Panc1 (cell line): ENCODE data around the gene TMTC3. TPM values are rescaled to one million over a fixed set of nuclear protein-coding genes. Genes with fewer than 3 reads are reported as not detected.

Source experiments
- ATAC-seq: fragments of 200-7000 bp; cut with Tn5 transposase; 2 replicates; pipeline ENCODE4 v1.9.1; 2020; ENCODE audit warnings: mild to moderate bottlenecking, moderate library complexity
- BruUV-seq: library from RNA; stranded (reverse); fragments of 400-500 nt; replicated peaks from 2 replicates; lab custom pipeline; 2021; lab: Mats Ljungman, UMichigan
- CTCF ChIA-PET: fragments of 300-600 bp; sonication (Branson Sonifier 250); formaldehyde crosslinking; loops from one replicate; lab custom pipeline; 2022; ENCODE audit warnings: antibody characterized with exemption; lab: Charles Lee
- POLR2A ChIA-PET: fragments of 300-600 bp; sonication (Branson Sonifier 250); formaldehyde crosslinking; loops from one replicate; lab custom pipeline; 2022; ENCODE audit warnings: antibody characterized with exemption; lab: Charles Lee
- DNase-seq: peaks from one replicate; pipeline ENCODE4 v3.0.0-alpha.2; 2010; ENCODE audit warnings: low read depth, low spot score
- H3K27ac ChIP-seq: 2 replicates; pipeline ENCODE4 v1.5.1; 2011; ENCODE audit warnings: mild to moderate bottlenecking, low read length, inconsistent platforms
- H3K27me3 ChIP-seq: fragments of 200-500 bp; sonication (Bioruptor generic); 2 replicates; pipeline ENCODE4 v1.6.0; 2014; ENCODE audit warnings: low read length, inconsistent platforms; ENCODE audit not compliant: control insufficient read depth, insufficient read depth
- H3K36me3 ChIP-seq: fragments of 200-500 bp; sonication (Bioruptor generic); 2 replicates; pipeline ENCODE4 v1.5.1; 2014; ENCODE audit warnings: inconsistent platforms, mild to moderate bottlenecking, low read length, moderate library complexity; ENCODE audit not compliant: control insufficient read depth, insufficient read depth
- H3K4me1 ChIP-seq: 2 replicates; pipeline ENCODE4 v1.5.1; 2011; ENCODE audit warnings: inconsistent platforms, mild to moderate bottlenecking, low read length, moderate library complexity; ENCODE audit not compliant: control insufficient read depth, insufficient read depth
- H3K4me3 ChIP-seq, 2 experiments: 2 replicates each; pipeline ENCODE4 v1.5.1; 2011 to 2012; ENCODE audit warnings: low read depth in 2 of 2, low read length in 2 of 2, mild to moderate bottlenecking in 2 of 2, inconsistent platforms in 1 of 2, moderate library complexity in 1 of 2
- H3K9me3 ChIP-seq: fragments of 200-500 bp; sonication (Bioruptor generic); 2 replicates; pipeline ENCODE4 v1.5.1; 2014; ENCODE audit warnings: low read depth, mild to moderate bottlenecking, inconsistent platforms, low read length, moderate library complexity; ENCODE audit not compliant: control insufficient read depth, insufficient read depth
- CTCF ChIP-seq: fragments of 450-650 bp; IDR thresholded peaks from 2 replicates; pipeline ENCODE4 v1.5.1; 2017; ENCODE audit warnings: mild to moderate bottlenecking
- POLR2AphosphoS5 ChIP-seq: IDR thresholded peaks from 2 replicates; pipeline ENCODE4 v1.6.1; 2012; ENCODE audit warnings: mild to moderate bottlenecking, low read depth, low read length, moderate library complexity
- SIN3A ChIP-seq: IDR thresholded peaks from 2 replicates; pipeline ENCODE4 v1.6.1; 2012; ENCODE audit warnings: low read depth, mild to moderate bottlenecking, low read length, moderate library complexity, borderline replicate concordance; ENCODE audit not compliant: insufficient read depth
- TCF7L2 ChIP-seq: IDR thresholded peaks from 2 replicates; pipeline ENCODE4 v1.6.1; 2011; ENCODE audit warnings: mild to moderate bottlenecking, low read depth, low read length, inconsistent platforms
- in situ Hi-C: cut with HindIII; loops from 2 replicates; pipeline ENCODE4 v1.10.0; 2016; ENCODE audit warnings: low sequenced_read_pairs, low pct_unique_long_range_greater_than_20kb
- intact Hi-C: fragments of 100-400 bp; cut with micrococcal nuclease; formaldehyde crosslinking; loops from one replicate; pipeline ENCODE4 v1.10.0; 2022; ENCODE audit not compliant: unreplicated experiment
- total RNA-seq: library from RNA; stranded (reverse); gene quantifications from one replicate; pipeline ENCODE4 v1.2.1, GENCODE V29; 2021; ENCODE audit not compliant: unreplicated experiment
- TF ChIP-seq, protein P1 (sequence below), 2 experiments: IDR thresholded peaks; 2 replicates each; pipeline ENCODE4 v1.6.1; 2011 to 2012; ENCODE audit warnings: low read depth in 2 of 2, control low read depth in 1 of 2, low read length in 1 of 2, mild to moderate bottlenecking in 1 of 2, moderate library complexity in 1 of 2; ENCODE audit not compliant: insufficient read depth in 1 of 2

Gene TMTC3
- total RNA-seq, 1 experiment from 2014 or later: 21.6 TPM

DNA sequence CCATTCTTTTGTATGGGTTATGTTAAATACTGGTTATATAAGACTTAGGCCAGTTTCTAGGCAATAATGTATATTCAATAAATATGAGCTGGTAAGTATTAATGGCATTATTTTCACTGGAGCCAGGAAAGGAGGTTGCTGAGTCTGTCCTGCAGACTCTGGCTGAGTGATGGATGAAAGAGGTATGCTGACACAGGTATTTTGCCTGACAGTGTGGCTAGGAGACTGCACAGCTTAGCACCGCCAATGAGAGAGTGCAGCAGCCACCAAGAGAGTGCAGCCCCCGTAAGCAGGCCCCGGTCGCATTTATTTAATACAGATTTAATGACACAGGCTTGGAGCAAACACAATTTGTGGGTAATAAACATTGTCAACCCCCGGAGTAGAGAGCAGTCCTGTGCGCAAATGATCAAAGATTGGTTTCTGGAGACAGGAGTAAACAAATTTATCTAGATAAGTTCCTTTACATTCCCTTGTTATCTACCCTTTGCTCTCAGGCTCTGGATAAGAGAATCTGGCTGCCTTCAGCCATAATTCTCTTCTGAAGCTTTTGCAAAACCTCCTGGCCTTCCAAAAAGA lies 37.4 kb downstream of the TMTC3 start:
- ChIA-PET CTCF (no interaction called here), POLR2A (no interaction called here)
- BruUV-seq: no TSS peak
- intact Hi-C loops (no loop called here), in situ Hi-C loops (no loop called here)
- TF ChIP-seq POLR2AphosphoS5 (no peak), CTCF (no peak), SIN3A (no peak), TCF7L2 (no peak)
- TF ChIP-seq, protein P1, sequence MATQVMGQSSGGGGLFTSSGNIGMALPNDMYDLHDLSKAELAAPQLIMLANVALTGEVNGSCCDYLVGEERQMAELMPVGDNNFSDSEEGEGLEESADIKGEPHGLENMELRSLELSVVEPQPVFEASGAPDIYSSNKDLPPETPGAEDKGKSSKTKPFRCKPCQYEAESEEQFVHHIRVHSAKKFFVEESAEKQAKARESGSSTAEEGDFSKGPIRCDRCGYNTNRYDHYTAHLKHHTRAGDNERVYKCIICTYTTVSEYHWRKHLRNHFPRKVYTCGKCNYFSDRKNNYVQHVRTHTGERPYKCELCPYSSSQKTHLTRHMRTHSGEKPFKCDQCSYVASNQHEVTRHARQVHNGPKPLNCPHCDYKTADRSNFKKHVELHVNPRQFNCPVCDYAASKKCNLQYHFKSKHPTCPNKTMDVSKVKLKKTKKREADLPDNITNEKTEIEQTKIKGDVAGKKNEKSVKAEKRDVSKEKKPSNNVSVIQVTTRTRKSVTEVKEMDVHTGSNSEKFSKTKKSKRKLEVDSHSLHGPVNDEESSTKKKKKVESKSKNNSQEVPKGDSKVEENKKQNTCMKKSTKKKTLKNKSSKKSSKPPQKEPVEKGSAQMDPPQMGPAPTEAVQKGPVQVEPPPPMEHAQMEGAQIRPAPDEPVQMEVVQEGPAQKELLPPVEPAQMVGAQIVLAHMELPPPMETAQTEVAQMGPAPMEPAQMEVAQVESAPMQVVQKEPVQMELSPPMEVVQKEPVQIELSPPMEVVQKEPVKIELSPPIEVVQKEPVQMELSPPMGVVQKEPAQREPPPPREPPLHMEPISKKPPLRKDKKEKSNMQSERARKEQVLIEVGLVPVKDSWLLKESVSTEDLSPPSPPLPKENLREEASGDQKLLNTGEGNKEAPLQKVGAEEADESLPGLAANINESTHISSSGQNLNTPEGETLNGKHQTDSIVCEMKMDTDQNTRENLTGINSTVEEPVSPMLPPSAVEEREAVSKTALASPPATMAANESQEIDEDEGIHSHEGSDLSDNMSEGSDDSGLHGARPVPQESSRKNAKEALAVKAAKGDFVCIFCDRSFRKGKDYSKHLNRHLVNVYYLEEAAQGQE (IDR thresholded peaks at IDR 0.05; ENCODE audit: insufficient read depth in 1 of 2, low read depth in 2 of 2, low read length in 1 of 2): no peak
- Histone ChIP-seq H3K27me3 (no peaks in the 10 kb centered on the region), H3K4me1 (no peaks in the 10 kb centered on the region), H3K9me3 (no peaks in the 10 kb centered on the region), H3K36me3 (0 out of 2 replicates have a peak, but pooled peaks cover under 1% of the 10 kb centered on the region), H3K4me3 (no peak overlapping the region), H3K27ac (no peak overlapping the region)
- DNase-seq (no peak), ATAC-seq (no peak)

GRCh38 chr12:88181881-88182280 lies 39.8 kb downstream of the TMTC3 start:
- H3K27me3 ChIP-seq: no peaks in the 10 kb centered on the region
- CTCF ChIA-PET: no interaction called here
- POLR2A ChIA-PET: no interaction called here

More at GRCh38 chr12:88181881-88182280, 39.8 kb downstream of the TMTC3 start:
- H3K9me3 ChIP-seq: no peaks in the 10 kb centered on the region
- intact Hi-C loops (no loop called here), in situ Hi-C loops (no loop called here)
- H3K4me3 ChIP-seq: no peak overlapping the region
- no TSS peak for BruUV-seq
- no peaks in the 10 kb centered on the region for H3K36me3 ChIP-seq
- TF ChIP-seq CTCF (no peak), TCF7L2 (no peak), POLR2AphosphoS5 (no peak), SIN3A (no peak)
- TF ChIP-seq, protein P1 (IDR thresholded peaks at IDR 0.05; ENCODE audit: insufficient read depth in 1 of 2, low read depth in 2 of 2, low read length in 1 of 2): no peak
- H3K27ac ChIP-seq: no peak overlapping the region
- DNase-seq (no peak), ATAC-seq (no peak)
- H3K4me1 ChIP-seq: no peaks in the 10 kb centered on the region
